A673 (cell line): ENCODE measurements around the gene STOML2. TPM values are rescaled to one million over a fixed set of nuclear protein-coding genes. Genes with fewer than 3 reads are reported as not detected.

Experiments
- BruUV-seq: library from RNA; stranded (reverse); fragments of 400-500 nt; replicated peaks from 2 replicates; lab custom pipeline; 2021; lab: Mats Ljungman, UMichigan
- CTCF ChIA-PET: fragments of 300-600 bp; sonication (Branson Sonifier 250); formaldehyde crosslinking; loops from one replicate; lab custom pipeline; 2022; ENCODE audit warnings: antibody characterized with exemption; lab: Charles Lee
- POLR2A ChIA-PET: fragments of 300-600 bp; sonication (Branson Sonifier 250); formaldehyde crosslinking; loops from one replicate; lab custom pipeline; 2022; ENCODE audit warnings: antibody characterized with exemption; ENCODE audit not compliant: low non-redundant PET; lab: Charles Lee
- DNase-seq: peaks from one replicate; pipeline ENCODE4 v3.0.0-alpha.2; 2015; ENCODE audit warnings: low spot score
- H3K27ac ChIP-seq: fragments of 200-600 bp; sonication (generic); 2 replicates; pipeline ENCODE4 v1.5.1; 2016; ENCODE audit warnings: mixed run types, low read depth, mild to moderate bottlenecking, mixed read lengths, antibody characterized with exemption, low read length; ENCODE audit not compliant: poor library complexity, severe bottlenecking
- H3K27me3 ChIP-seq: fragments of 200-600 bp; sonication (generic); replicated peaks from 2 replicates; pipeline ENCODE4 v1.6.1; 2017; ENCODE audit warnings: mixed run types, low read depth, mild to moderate bottlenecking, mixed read lengths, antibody characterized with exemption, low read length; ENCODE audit not compliant: insufficient read depth, poor library complexity
- H3K36me3 ChIP-seq: fragments of 200-600 bp; sonication (generic); 2 replicates; pipeline ENCODE4 v1.6.1; 2016; ENCODE audit warnings: mixed run types, mild to moderate bottlenecking, mixed read lengths, antibody characterized with exemption, low read length; ENCODE audit not compliant: insufficient read depth, poor library complexity, severe bottlenecking
- H3K4me1 ChIP-seq: fragments of 200-600 bp; sonication (generic); 2 replicates; pipeline ENCODE4 v1.6.1; 2017; ENCODE audit warnings: mixed run types, mild to moderate bottlenecking, mixed read lengths, antibody characterized with exemption, low read length; ENCODE audit not compliant: insufficient read depth, poor library complexity, severe bottlenecking
- H3K4me3 ChIP-seq: fragments of 200-600 bp; sonication (generic); 2 replicates; pipeline ENCODE4 v1.5.1; 2016; ENCODE audit warnings: low read depth, mixed run types, mild to moderate bottlenecking, mixed read lengths, low read length; ENCODE audit not compliant: poor library complexity, severe bottlenecking
- H3K9me3 ChIP-seq: fragments of 200-600 bp; sonication (generic); 2 replicates; pipeline ENCODE4 v1.6.1; 2016; ENCODE audit warnings: mixed run types, low read depth, mild to moderate bottlenecking, mixed read lengths, antibody characterized with exemption, low read length; ENCODE audit not compliant: poor library complexity, severe bottlenecking
- CTCF ChIP-seq: fragments of 300-800, 200-600 bp; sonication (generic); conservative IDR thresholded peaks from 2 replicates; pipeline ENCODE4 v1.5.1; 2017; ENCODE audit warnings: low read depth, mild to moderate bottlenecking, antibody characterized with exemption, low read length, moderate library complexity, mixed read lengths
- EZH2 ChIP-seq: fragments of 200-600 bp; sonication (generic); IDR thresholded peaks from 2 replicates; pipeline ENCODE4 v1.6.1; 2017; ENCODE audit warnings: borderline replicate concordance, low read depth, mild to moderate bottlenecking, mixed read lengths, antibody characterized with exemption, low read length; ENCODE audit not compliant: poor library complexity, severe bottlenecking
- intact Hi-C: fragments of 100-400 bp; cut with micrococcal nuclease; formaldehyde crosslinking; loops from one replicate; pipeline ENCODE4 v1.10.0; 2022; ENCODE audit not compliant: unreplicated experiment
- total RNA-seq: library from RNA; stranded (reverse); gene quantifications from 2 replicates; pipeline ENCODE4 v1.2.3, GENCODE V29; 2021

Gene STOML2
- total RNA-seq, 1 experiment from 2014 or later, result 200 TPM

DNA sequence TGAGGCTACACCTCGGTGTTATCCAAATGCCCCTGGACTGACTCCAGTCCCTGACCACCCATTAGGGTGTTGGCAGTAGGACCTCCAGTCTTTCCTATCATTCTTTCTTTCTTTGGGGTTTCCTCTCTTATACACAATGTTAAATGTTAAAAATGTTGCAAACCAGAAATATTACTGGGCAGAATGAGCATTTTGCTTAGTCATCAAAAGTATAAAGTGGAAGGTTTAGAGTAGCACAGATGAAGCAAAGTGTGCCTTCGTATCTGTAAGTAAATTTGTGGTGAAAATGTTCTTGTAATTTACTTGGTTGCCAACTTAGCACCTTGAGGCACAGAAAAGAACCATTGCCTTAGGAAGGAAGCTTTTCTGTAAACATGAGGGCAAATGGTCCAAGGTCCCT, 37.2 kb upstream of the STOML2 start:
- no TSS peak for BruUV-seq
- Histone ChIP-seq H3K27ac (no peak overlapping the region), H3K9me3 (peaks cover 13% of the 10 kb centered on the region), H3K4me3 (no peak overlapping the region), H3K27me3 (no peaks in the 10 kb centered on the region), H3K4me1 (no peaks in the 10 kb centered on the region), H3K36me3 (no peaks in the 10 kb centered on the region)
- TF ChIP-seq EZH2 (no peak), CTCF (no peak)
- intact Hi-C loops, result no loop called here
- ChIA-PET POLR2A (no interaction called here), CTCF (no interaction called here)
- DNase-seq, result no peak

DNA sequence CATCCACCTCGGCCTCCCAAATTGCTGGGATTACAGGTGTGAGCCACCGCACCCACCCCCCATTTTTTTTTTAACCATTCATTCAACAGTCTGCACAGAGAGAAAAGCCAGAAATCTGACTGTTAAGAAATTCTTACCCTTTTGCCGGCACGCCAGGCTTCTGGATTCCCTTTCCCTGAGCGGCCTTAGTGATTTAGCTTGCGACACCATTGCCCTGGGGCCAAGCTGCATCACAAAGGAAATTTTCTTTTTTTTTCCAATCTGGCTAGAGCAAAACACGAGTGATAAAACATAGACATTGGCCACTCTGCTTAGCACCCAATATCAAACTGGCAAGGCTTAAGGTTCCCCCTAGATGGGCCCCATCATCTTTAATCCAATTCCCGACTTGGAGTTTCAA, 33.9 kb upstream of the STOML2 start:
- H3K9me3 ChIP-seq, result peaks cover 4% of the 10 kb centered on the region
- no peak for DNase-seq
- no peak for TF ChIP-seq CTCF
- TF ChIP-seq EZH2, result no peak
- H3K36me3 ChIP-seq, result no peaks in the 10 kb centered on the region
- intact Hi-C loops, result no loop called here
- no TSS peak for BruUV-seq
- ChIA-PET POLR2A (no interaction called here), CTCF (no interaction called here)
- H3K27ac ChIP-seq, result no peak overlapping the region
- H3K4me3 ChIP-seq, result no peak overlapping the region
- no peaks in the 10 kb centered on the region for H3K4me1 ChIP-seq
- no peaks in the 10 kb centered on the region for H3K27me3 ChIP-seq

DNA sequence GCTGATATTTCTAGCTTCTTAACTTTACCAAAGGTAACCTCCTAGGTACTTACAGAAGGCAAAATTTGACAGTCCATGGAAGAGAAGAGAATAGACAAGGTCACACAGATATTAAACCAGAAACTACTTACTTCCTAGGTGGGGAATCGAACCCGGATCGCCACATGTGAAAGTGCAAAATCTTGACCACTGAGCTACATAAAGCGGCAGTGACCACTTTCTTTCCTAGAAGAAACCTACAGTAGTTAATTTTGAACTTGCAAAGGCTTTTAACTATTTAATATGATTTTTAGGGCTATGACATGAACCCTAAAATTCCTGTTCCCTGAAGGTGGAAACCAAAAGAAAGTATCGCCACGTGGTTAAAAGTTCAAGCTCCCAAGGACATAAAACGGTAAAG, 33.1 kb upstream of the STOML2 start:
- no peak overlapping the region for H3K27ac ChIP-seq
- no peak overlapping the region for H3K4me3 ChIP-seq
- DNase-seq, result no peak
- peaks cover 6% of the 10 kb centered on the region for H3K9me3 ChIP-seq
- no peaks in the 10 kb centered on the region for H3K4me1 ChIP-seq
- BruUV-seq, result no TSS peak
- intact Hi-C loops, result no loop called here
- ChIA-PET POLR2A (no interaction called here), CTCF (no interaction called here)
- TF ChIP-seq CTCF (no peak), EZH2 (no peak)
- H3K27me3 ChIP-seq, result no peaks in the 10 kb centered on the region
- no peaks in the 10 kb centered on the region for H3K36me3 ChIP-seq
